GM21447 (cell line): Measurements from ENCODE around the gene RNU1-2.
A peak's percentile ranks its signal among the peaks of the same experiment; 100 is the strongest.
"Not testable (repeated sequence)": the region's sequence is repeated elsewhere in the genome, so short reads cannot be mapped to it uniquely, and the experiment has no call there.

Source experiments
- ATAC-seq: cut with Tn5 transposase; IDR thresholded peaks from one replicate; pipeline ENCODE4 v1.9.1; 2021; ENCODE audit not compliant: unreplicated experiment

RNU1-2 gene

GRCh38 chr1:16888860-16889816 lies 6.6 kb upstream of the RNU1-2 start:
- ATAC-seq = no peak

- ATAC-seq = not testable (repeated sequence)
Measured at GRCh38 chr1:16890539-16891021, 5.2 kb upstream of the RNU1-2 start.

GRCh38 chr1:16891057-16891456 lies 4.7 kb upstream of the RNU1-2 start:
- not testable (repeated sequence) for ATAC-seq

GRCh38 chr1:16892978-16893525 lies 2.7 kb upstream of the RNU1-2 start:
- not testable (repeated sequence) for ATAC-seq

- not testable (repeated sequence) for ATAC-seq
Measured at GRCh38 chr1:16893796-16894195, 2.0 kb upstream of the RNU1-2 start.

- ATAC-seq = not testable (repeated sequence)
Measured at GRCh38 chr1:16894338-16894737, 1.4 kb upstream of the RNU1-2 start.

GRCh38 chr1:16895233-16895597 lies 565 bp upstream of the RNU1-2 start:
- not testable (repeated sequence) for ATAC-seq

- not testable (repeated sequence) for ATAC-seq
Measured at GRCh38 chr1:16896316-16897055, 706 bp downstream of the RNU1-2 start.

GRCh38 chr1:16897653-16898052 lies 1.9 kb downstream of the RNU1-2 start:
- not testable (repeated sequence) for ATAC-seq

GRCh38 chr1:16898298-16898697 lies 2.5 kb downstream of the RNU1-2 start:
- ATAC-seq = not testable (repeated sequence)

- ATAC-seq = not testable (repeated sequence)
Measured at GRCh38 chr1:16899020-16899419, 3.2 kb downstream of the RNU1-2 start.

GRCh38 chr1:16900751-16901150 lies 5.0 kb downstream of the RNU1-2 start:
- ATAC-seq = no peak

- ATAC-seq = not testable (repeated sequence)
Measured at GRCh38 chr1:16901371-16901770, 5.6 kb downstream of the RNU1-2 start.

- no peak for ATAC-seq
Measured at GRCh38 chr1:16903054-16903453, 7.3 kb downstream of the RNU1-2 start.

- no peak for ATAC-seq
Measured at GRCh38 chr1:16903458-16903796, 7.6 kb downstream of the RNU1-2 start.

- peak; percentile 91 for ATAC-seq
Measured at GRCh38 chr1:16904560-16905109, 8.9 kb downstream of the RNU1-2 start.

- peak; percentile 73 for ATAC-seq
Measured at GRCh38 chr1:16905110-16905867, 9.5 kb downstream of the RNU1-2 start.

- no peak for ATAC-seq
Measured at GRCh38 chr1:16905868-16906702, 10.3 kb downstream of the RNU1-2 start.

- ATAC-seq = no peak
Measured at GRCh38 chr1:16906873-16907272, 11.1 kb downstream of the RNU1-2 start.
